ENCODE measurements around the gene HOXD3. TPM values are rescaled to one million over a fixed set of nuclear protein-coding genes. Genes with fewer than 3 reads are reported as not detected.

Gene HOXD3
- total RNA-seq, 2 experiments from 2014 or later, result not detected

DNA sequence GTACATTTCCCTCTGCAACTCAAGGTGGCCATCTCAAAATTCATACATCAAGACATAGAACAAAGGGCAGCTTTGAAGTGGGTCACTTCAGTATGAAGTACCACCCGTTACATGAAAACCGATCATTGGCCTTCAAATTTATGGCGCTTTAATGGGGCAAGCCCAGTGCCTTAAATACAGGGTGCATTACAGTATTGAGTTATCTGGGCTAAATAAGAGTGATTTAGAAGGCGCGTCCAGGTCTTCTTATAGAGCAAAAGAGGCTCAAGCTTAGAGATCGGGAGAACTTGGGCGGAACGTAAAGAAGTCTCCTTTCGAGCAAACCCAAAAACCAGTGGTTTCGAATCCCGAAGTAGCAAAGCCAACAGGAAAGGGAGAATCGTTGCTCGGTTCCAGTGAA, 7.1 kb downstream of the HOXD3 start:
- intact Hi-C loops (cut with micrococcal nuclease; ENCODE audit: unreplicated experiment), result no loop called here
- no peaks in the 10 kb centered on the region for H3K4me1 ChIP-seq (ENCODE audit: insufficient read depth, low read length, poor library complexity, severe bottlenecking)
- POLR2A ChIA-PET, result no interaction called here
- no peaks in the 10 kb centered on the region for H3K9me3 ChIP-seq (ENCODE audit: low read length)
- H3K4me3 ChIP-seq (ENCODE audit: low read depth, low read length, poor library complexity, severe bottlenecking), result no peak overlapping the region
- no peaks in the 10 kb centered on the region for H3K79me2 ChIP-seq (ENCODE audit: insufficient read depth, low read depth, low read length)
- BruUV-seq (replicated peaks), result no TSS peak
- H4K20me1 ChIP-seq (ENCODE audit: insufficient read depth, low read length), result no peaks in the 10 kb centered on the region
- no peak overlapping the region for H3K4me2 ChIP-seq (ENCODE audit: low read length)
- CTCF ChIA-PET (ENCODE audit: unreplicated experiment), result no interaction called here
- H3K27ac ChIP-seq (ENCODE audit: low read depth, low read length, poor library complexity, severe bottlenecking), result no peak overlapping the region
- TF ChIP-seq, protein P1, sequence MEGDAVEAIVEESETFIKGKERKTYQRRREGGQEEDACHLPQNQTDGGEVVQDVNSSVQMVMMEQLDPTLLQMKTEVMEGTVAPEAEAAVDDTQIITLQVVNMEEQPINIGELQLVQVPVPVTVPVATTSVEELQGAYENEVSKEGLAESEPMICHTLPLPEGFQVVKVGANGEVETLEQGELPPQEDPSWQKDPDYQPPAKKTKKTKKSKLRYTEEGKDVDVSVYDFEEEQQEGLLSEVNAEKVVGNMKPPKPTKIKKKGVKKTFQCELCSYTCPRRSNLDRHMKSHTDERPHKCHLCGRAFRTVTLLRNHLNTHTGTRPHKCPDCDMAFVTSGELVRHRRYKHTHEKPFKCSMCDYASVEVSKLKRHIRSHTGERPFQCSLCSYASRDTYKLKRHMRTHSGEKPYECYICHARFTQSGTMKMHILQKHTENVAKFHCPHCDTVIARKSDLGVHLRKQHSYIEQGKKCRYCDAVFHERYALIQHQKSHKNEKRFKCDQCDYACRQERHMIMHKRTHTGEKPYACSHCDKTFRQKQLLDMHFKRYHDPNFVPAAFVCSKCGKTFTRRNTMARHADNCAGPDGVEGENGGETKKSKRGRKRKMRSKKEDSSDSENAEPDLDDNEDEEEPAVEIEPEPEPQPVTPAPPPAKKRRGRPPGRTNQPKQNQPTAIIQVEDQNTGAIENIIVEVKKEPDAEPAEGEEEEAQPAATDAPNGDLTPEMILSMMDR (conservative IDR thresholded peaks at IDR 0.05; ENCODE audit: low read length), result no peak
- TF ChIP-seq EZH2phosphoT487 (IDR thresholded peaks at IDR 0.05; ENCODE audit: borderline replicate concordance, low read depth, low read length), result no peak
- H3K9me2 ChIP-seq (ENCODE audit: insufficient read depth, low read length), result no peaks in the 10 kb centered on the region
- no peaks in the 10 kb centered on the region for H3K36me3 ChIP-seq (ENCODE audit: insufficient read depth, low read length)
- DNase-seq (ENCODE audit: low spot score), result no peak
- no peak overlapping the region for H2AFZ ChIP-seq (ENCODE audit: low read length)

DNA sequence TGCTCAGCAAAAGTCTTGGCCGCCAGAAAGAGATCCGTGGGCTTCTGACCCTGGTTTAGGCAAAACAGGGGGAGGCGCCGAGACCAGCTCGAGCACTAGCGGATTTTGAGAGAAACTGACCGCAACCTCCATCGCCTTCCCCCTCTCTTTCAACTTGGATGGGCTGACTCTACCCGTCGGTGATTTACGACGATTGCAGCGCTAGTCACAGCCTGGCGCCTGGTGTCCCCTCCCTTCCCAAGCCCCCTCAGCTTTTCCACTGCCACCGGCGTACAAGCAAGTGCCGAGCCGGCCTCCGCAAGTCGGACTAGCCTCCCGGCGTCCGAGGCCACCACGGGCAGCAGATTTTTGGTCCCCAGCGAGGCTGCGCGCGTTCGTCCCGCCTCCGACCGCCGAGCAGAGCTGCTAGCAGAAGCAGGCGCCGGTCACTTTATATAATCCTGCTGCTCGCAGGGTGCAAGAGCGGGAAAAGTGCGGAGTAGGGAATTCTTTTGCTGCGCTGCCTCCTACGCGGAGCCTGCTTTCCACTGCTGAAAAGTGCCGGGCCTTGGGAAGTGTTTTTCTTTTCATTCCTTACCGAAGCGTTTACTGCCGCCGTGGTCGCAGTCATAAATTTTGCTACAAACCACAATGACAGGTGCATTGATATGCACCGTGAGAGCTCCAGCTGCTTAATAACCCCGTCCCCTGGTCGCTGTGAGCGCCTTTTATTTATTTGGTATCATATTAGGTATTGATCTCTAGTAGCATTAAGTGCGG, 7.7 kb downstream of the HOXD3 start:
- H3K4me1 ChIP-seq (ENCODE audit: insufficient read depth, low read length, poor library complexity, severe bottlenecking), result no peaks in the 10 kb centered on the region
- intact Hi-C loops (cut with micrococcal nuclease; ENCODE audit: unreplicated experiment), result no loop called here
- CTCF ChIA-PET (ENCODE audit: unreplicated experiment), result no interaction called here
- no peak overlapping the region for H3K4me2 ChIP-seq (ENCODE audit: low read length)
- H3K4me3 ChIP-seq (ENCODE audit: low read depth, low read length, poor library complexity, severe bottlenecking), result no peak overlapping the region
- H4K20me1 ChIP-seq (ENCODE audit: insufficient read depth, low read length), result no peaks in the 10 kb centered on the region
- no peaks in the 10 kb centered on the region for H3K36me3 ChIP-seq (ENCODE audit: insufficient read depth, low read length)
- BruUV-seq (replicated peaks), result no TSS peak
- no peak overlapping the region for H2AFZ ChIP-seq (ENCODE audit: low read length)
- no peaks in the 10 kb centered on the region for H3K9me3 ChIP-seq (ENCODE audit: low read length)
- no peak for TF ChIP-seq EZH2phosphoT487 (IDR thresholded peaks at IDR 0.05; ENCODE audit: borderline replicate concordance, low read depth, low read length)
- TF ChIP-seq, protein P1 (conservative IDR thresholded peaks at IDR 0.05; ENCODE audit: low read length), result no peak
- no peak overlapping the region for H3K27ac ChIP-seq (ENCODE audit: low read depth, low read length, poor library complexity, severe bottlenecking)
- POLR2A ChIA-PET, result no interaction called here
- no peaks in the 10 kb centered on the region for H3K79me2 ChIP-seq (ENCODE audit: insufficient read depth, low read depth, low read length)
- no peak for DNase-seq (ENCODE audit: low spot score)
- H3K9me2 ChIP-seq (ENCODE audit: insufficient read depth, low read length), result no peaks in the 10 kb centered on the region

DNA sequence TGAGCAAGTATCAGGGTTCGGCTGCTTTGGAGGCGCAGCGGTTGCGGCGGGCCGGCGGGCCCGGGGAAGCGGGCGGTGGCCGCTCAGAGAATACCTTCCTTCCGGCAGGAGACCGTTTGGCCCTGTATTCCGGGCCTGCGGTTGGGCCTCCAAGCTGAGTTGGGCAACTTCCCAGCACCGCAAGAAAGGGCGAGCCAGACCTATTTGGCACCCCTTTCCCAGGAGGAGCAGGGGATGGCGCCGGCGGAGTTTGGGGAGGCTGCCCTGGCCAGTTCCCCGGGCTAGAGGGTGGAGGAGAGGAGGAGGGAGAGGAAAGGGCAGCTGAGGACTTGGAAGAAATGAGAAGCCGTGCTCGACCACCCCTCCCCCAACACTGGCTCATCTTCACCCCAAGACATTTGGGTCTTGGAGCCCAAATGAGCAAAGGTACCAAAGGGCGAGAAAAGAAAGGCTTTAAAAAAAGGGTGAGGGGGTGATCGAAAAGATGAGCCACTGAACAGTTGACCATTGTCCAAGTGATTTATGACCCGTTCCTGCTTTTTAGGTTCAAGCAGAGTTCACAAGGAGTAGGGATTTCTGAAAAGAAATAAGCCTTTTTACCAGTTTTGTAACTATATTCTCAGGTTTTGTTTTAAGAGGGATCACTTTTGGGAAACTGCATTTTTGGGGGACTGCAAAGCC, 8.4 kb downstream of the HOXD3 start:
- no TSS peak for BruUV-seq (replicated peaks)
- no peaks in the 10 kb centered on the region for H3K9me2 ChIP-seq (ENCODE audit: insufficient read depth, low read length)
- no peak for TF ChIP-seq EZH2phosphoT487 (IDR thresholded peaks at IDR 0.05; ENCODE audit: borderline replicate concordance, low read depth, low read length)
- TF ChIP-seq, protein P1 (conservative IDR thresholded peaks at IDR 0.05; ENCODE audit: low read length), result no peak
- no peak overlapping the region for H3K4me2 ChIP-seq (ENCODE audit: low read length)
- no peaks in the 10 kb centered on the region for H3K9me3 ChIP-seq (ENCODE audit: low read length)
- POLR2A ChIA-PET, result no interaction called here
- H2AFZ ChIP-seq (ENCODE audit: low read length), result no peak overlapping the region
- H3K79me2 ChIP-seq (ENCODE audit: insufficient read depth, low read depth, low read length), result no peaks in the 10 kb centered on the region
- H3K36me3 ChIP-seq (ENCODE audit: insufficient read depth, low read length), result no peaks in the 10 kb centered on the region
- no peaks in the 10 kb centered on the region for H3K4me1 ChIP-seq (ENCODE audit: insufficient read depth, low read length, poor library complexity, severe bottlenecking)
- intact Hi-C loops (cut with micrococcal nuclease; ENCODE audit: unreplicated experiment), result no loop called here
- no peak overlapping the region for H3K27ac ChIP-seq (ENCODE audit: low read depth, low read length, poor library complexity, severe bottlenecking)
- DNase-seq (ENCODE audit: low spot score), result no peak
- CTCF ChIA-PET (ENCODE audit: unreplicated experiment), result no interaction called here
- no peak overlapping the region for H3K4me3 ChIP-seq (ENCODE audit: low read depth, low read length, poor library complexity, severe bottlenecking)
- H4K20me1 ChIP-seq (ENCODE audit: insufficient read depth, low read length), result no peaks in the 10 kb centered on the region

Measured in OCI-LY7 (cell line).